GM23338 (cell line): ENCODE data around the gene CYRIA. TPM values are rescaled to one million over a fixed set of nuclear protein-coding genes. Genes with fewer than 3 reads are reported as not detected.

Experiments
- ATAC-seq: fragments of 200-7000 bp; cut with Tn5 transposase; 3 replicates; pipeline ENCODE4 v1.9.1; 2020
- DNase-seq: peaks from one replicate; pipeline ENCODE4 v3.0.0-alpha.2; 2015; ENCODE audit warnings: low spot score
- H2AFZ ChIP-seq: fragments of 200-600 bp; sonication (generic); 2 replicates; pipeline ENCODE4 v1.8.0; 2016; ENCODE audit warnings: antibody characterized with exemption, mild to moderate bottlenecking, moderate library complexity
- H3F3A ChIP-seq: fragments of 200-600 bp; sonication (generic); replicated peaks from 2 replicates; pipeline ENCODE4 v1.8.0; 2017; ENCODE audit warnings: antibody characterized with exemption, mixed run types, low read depth
- H3K27ac ChIP-seq: fragments of 200-600 bp; sonication (generic); 2 replicates; pipeline ENCODE4 v1.6.1; 2016; ENCODE audit warnings: low read depth
- H3K27me3 ChIP-seq: fragments of 200-600 bp; sonication (generic); 2 replicates; pipeline ENCODE4 v1.8.0; 2016; ENCODE audit warnings: mild to moderate bottlenecking, mixed run types, moderate library complexity; ENCODE audit not compliant: insufficient read depth
- H3K36me3 ChIP-seq: fragments of 200-600 bp; sonication (generic); 2 replicates; pipeline ENCODE4 v1.8.0; 2016; ENCODE audit warnings: mild to moderate bottlenecking; ENCODE audit not compliant: insufficient read depth
- H3K4me1 ChIP-seq: fragments of 200-600 bp; sonication (generic); 2 replicates; pipeline ENCODE4 v1.8.0; 2016; ENCODE audit warnings: mild to moderate bottlenecking, moderate library complexity; ENCODE audit not compliant: insufficient read depth
- H3K4me2 ChIP-seq: fragments of 200-600 bp; sonication (generic); 2 replicates; pipeline ENCODE4 v1.7.1; 2017; ENCODE audit warnings: mixed run types
- H3K4me3 ChIP-seq: fragments of 200-600 bp; sonication (generic); 2 replicates; pipeline ENCODE4 v1.6.1; 2016; ENCODE audit warnings: mixed run types
- H3K79me2 ChIP-seq: fragments of 200-600 bp; sonication (generic); replicated peaks from 2 replicates; pipeline ENCODE4 v1.8.0; 2017; ENCODE audit warnings: mild to moderate bottlenecking; ENCODE audit not compliant: insufficient read depth
- H3K9me2 ChIP-seq: fragments of 200-600 bp; sonication (generic); 2 replicates; pipeline ENCODE4 v1.8.0; 2017; ENCODE audit not compliant: insufficient read depth
- H4K20me1 ChIP-seq: fragments of 200-600 bp; sonication (generic); replicated peaks from 2 replicates; pipeline ENCODE4 v1.8.0; 2017; ENCODE audit warnings: mild to moderate bottlenecking; ENCODE audit not compliant: insufficient read depth
- H3K27ac Mint-ChIP-seq: 2 replicates; pipeline ENCODE4 v1.8.0; 2020; ENCODE audit warnings: inconsistent platforms, mild to moderate bottlenecking, moderate library complexity, mixed read lengths
- H3K27me3 Mint-ChIP-seq: 3 replicates; pipeline ENCODE4 v1.8.0; 2022; ENCODE audit warnings: low read depth, mild to moderate bottlenecking, moderate library complexity, mixed read lengths, inconsistent platforms; ENCODE audit not compliant: insufficient read depth, poor library complexity
- H3K36me3 Mint-ChIP-seq: 3 replicates; pipeline ENCODE4 v1.8.0; 2021; ENCODE audit warnings: low read depth, mild to moderate bottlenecking, inconsistent platforms, moderate library complexity, mixed read lengths
- H3K4me1 Mint-ChIP-seq: 3 replicates; pipeline ENCODE4 v1.8.0; 2020; ENCODE audit warnings: mild to moderate bottlenecking, inconsistent platforms, mixed read lengths
- H3K4me3 Mint-ChIP-seq: 3 replicates; pipeline ENCODE4 v1.8.0; 2021; ENCODE audit warnings: moderate library complexity, mild to moderate bottlenecking, inconsistent platforms, mixed read lengths
- H3K9me3 Mint-ChIP-seq: 3 replicates; pipeline ENCODE4 v1.8.0; 2020; ENCODE audit warnings: moderate library complexity, mild to moderate bottlenecking, inconsistent platforms, mixed read lengths
- CREB1 ChIP-seq: fragments of 250-450 bp; sonication (Bioruptor Pico); IDR thresholded peaks from 2 replicates; pipeline ENCODE4 v1.5.0; 2020; ENCODE audit warnings: low read depth, mild to moderate bottlenecking, moderate library complexity
- CTCF ChIP-seq, 2 experiments: fragments of 200-600 bp in 1 of 2; sonication (generic) in 1 of 2; conservative IDR thresholded peaks; 2 replicates each; pipeline versions ENCODE4 v1.5.1 to v1.6.1; 2016 to 2017; ENCODE audit warnings: antibody characterized with exemption in 2 of 2, low read depth in 2 of 2, mild to moderate bottlenecking in 2 of 2, moderate library complexity in 1 of 2
- EZH2 ChIP-seq: fragments of 200-600 bp; sonication (generic); IDR thresholded peaks from one replicate; pipeline ENCODE4 v1.8.0; 2017; ENCODE audit warnings: antibody characterized with exemption, mild to moderate bottlenecking, low read depth; ENCODE audit not compliant: unreplicated experiment
- EZH2phosphoT487 ChIP-seq: fragments of 200-600 bp; sonication (generic); IDR thresholded peaks from one replicate; pipeline ENCODE4 v1.8.1; 2018; ENCODE audit warnings: antibody characterized with exemption; ENCODE audit not compliant: unreplicated experiment
- JUNB ChIP-seq: IDR thresholded peaks from one replicate; pipeline ENCODE4 v1.6.1; 2016; ENCODE audit warnings: antibody characterized with exemption; ENCODE audit not compliant: unreplicated experiment
- NANOG ChIP-seq: IDR thresholded peaks from 2 replicates; pipeline ENCODE4 v1.6.1; 2016; ENCODE audit warnings: antibody characterized with exemption, borderline replicate concordance
- POLR2AphosphoS5 ChIP-seq: IDR thresholded peaks from 2 replicates; pipeline ENCODE4 v1.6.1; 2016; ENCODE audit warnings: antibody characterized with exemption, low read depth
- REST ChIP-seq: IDR thresholded peaks from one replicate; pipeline ENCODE4 v1.6.1; 2018; ENCODE audit warnings: antibody characterized with exemption; ENCODE audit not compliant: unreplicated experiment
- STAT1 ChIP-seq: IDR thresholded peaks from one replicate; pipeline ENCODE4 v1.6.1; 2016; ENCODE audit warnings: antibody characterized with exemption; ENCODE audit not compliant: unreplicated experiment
- ZNF114 ChIP-seq: fragments of 250-450 bp; sonication (Bioruptor Pico); IDR thresholded peaks from 2 replicates; pipeline ENCODE4 v1.5.0; 2020; ENCODE audit warnings: mild to moderate bottlenecking, moderate library complexity
- ZNF331 ChIP-seq: fragments of 250-450 bp; sonication (Bioruptor Pico); IDR thresholded peaks from 2 replicates; pipeline ENCODE4 v1.5.0; 2020; ENCODE audit warnings: low read depth, mild to moderate bottlenecking, moderate library complexity
- polyA plus RNA-seq: library from polyadenylated mRNA; unstranded; fragments of >200 nt; fragmentation: Nextera tagmentation; extraction: Ambion mirVana; gene quantifications from 2 replicates; pipeline ENCODE4 v1.2.1, GENCODE V29; 2016
- total RNA-seq: library from RNA; depleted of rRNA; stranded (reverse); fragments of >200 nt; shearing (Covaris generic); gene quantifications from 2 replicates; pipeline ENCODE4 v1.2.3, GENCODE V29; 2014
- TF ChIP-seq, protein P1 (sequence below): IDR thresholded peaks from 2 replicates; pipeline ENCODE4 v1.6.1; 2016; ENCODE audit warnings: antibody characterized with exemption

The CYRIA gene
- total and polyA plus RNA-seq, 2 experiments from 2014 or later = 3.0 to 5.3 TPM

DNA sequence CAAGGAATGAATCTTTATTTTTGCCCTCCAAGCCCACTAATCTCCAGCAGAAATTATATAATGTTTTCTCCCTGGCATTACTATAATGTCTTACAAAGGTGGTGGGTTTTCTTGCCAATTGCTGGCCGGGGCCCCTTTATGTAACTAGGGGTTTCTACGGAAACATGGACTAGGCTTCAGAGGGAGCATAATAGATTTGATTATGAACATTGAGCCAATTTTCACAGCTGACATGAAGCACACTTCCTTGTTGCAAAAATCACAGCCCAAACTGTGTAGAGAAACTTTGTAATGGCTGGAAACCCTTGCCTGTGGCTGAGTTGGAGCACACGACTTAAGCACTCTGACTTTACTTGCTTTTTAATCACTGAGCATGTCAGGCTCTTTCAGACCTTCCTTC lies 3.8 kb upstream of the CYRIA start:
- Histone ChIP-seq H3K27me3 (peaks cover 10% of the 10 kb centered on the region), H3F3A (no peaks in the 10 kb centered on the region), H3K4me3 (no peak overlapping the region), H3K4me2 (no peak overlapping the region), H3K4me1 (peaks cover 6% of the 10 kb centered on the region; the same call in 1 of the 2 replicates), H3K36me3 (no peaks in the 10 kb centered on the region), H3K9me2 (no peaks in the 10 kb centered on the region), H4K20me1 (no peaks in the 10 kb centered on the region), H2AFZ (no peak overlapping the region), H3K27ac (no peak overlapping the region), H3K79me2 (no peaks in the 10 kb centered on the region)
- DNase-seq (no peak), ATAC-seq (no peak)
- peaks cover 17% of the 10 kb centered on the region for H3K4me1 Mint-ChIP-seq
- H3K27ac Mint-ChIP-seq = no peak overlapping the region
- peaks cover 14% of the 10 kb centered on the region for H3K27me3 Mint-ChIP-seq
- H3K9me3 Mint-ChIP-seq = no peaks in the 10 kb centered on the region; the same call in 2 of the 3 replicates
- H3K36me3 Mint-ChIP-seq = peaks cover 4% of the 10 kb centered on the region; the same call in 1 of the 3 replicates
- H3K4me3 Mint-ChIP-seq = no peak overlapping the region
- TF ChIP-seq, protein P1, sequence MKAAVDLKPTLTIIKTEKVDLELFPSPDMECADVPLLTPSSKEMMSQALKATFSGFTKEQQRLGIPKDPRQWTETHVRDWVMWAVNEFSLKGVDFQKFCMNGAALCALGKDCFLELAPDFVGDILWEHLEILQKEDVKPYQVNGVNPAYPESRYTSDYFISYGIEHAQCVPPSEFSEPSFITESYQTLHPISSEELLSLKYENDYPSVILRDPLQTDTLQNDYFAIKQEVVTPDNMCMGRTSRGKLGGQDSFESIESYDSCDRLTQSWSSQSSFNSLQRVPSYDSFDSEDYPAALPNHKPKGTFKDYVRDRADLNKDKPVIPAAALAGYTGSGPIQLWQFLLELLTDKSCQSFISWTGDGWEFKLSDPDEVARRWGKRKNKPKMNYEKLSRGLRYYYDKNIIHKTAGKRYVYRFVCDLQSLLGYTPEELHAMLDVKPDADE = no peak
- TF ChIP-seq CTCF (conservative IDR thresholded peaks at IDR 0.05; ENCODE audit: low read depth in 2 of 2) (no peak), POLR2AphosphoS5 (no peak), ZNF114 (CRISPR knock-in tag) (no peak), EZH2 (no peak)

GRCh38 chr2:16666449-16666801 lies 791 bp upstream of the CYRIA start:
- DNase-seq = peak; percentile 58
- Histone ChIP-seq H3K79me2 (no peaks in the 10 kb centered on the region), H3K4me3 (peak overlapping the region; percentile 70), H4K20me1 (no peaks in the 10 kb centered on the region), H3K27ac (no peak overlapping the region), H3K9me2 (no peaks in the 10 kb centered on the region), H3K4me1 (peaks cover 11% of the 10 kb centered on the region; the same call in 1 of the 2 replicates), H2AFZ (peak overlapping the region; percentile 64), H3K36me3 (no peaks in the 10 kb centered on the region), H3K27me3 (peaks cover 14% of the 10 kb centered on the region), H3F3A (no peaks in the 10 kb centered on the region), H3K4me2 (peak overlapping the region; percentile 73)
- no peak overlapping the region for H3K27ac Mint-ChIP-seq
- no peaks in the 10 kb centered on the region; the same call in 2 of the 3 replicates for H3K9me3 Mint-ChIP-seq
- ATAC-seq = peak; percentile 57
- peak overlapping the region; percentile 81 for H3K4me3 Mint-ChIP-seq
- peaks cover 30% of the 10 kb centered on the region for H3K4me1 Mint-ChIP-seq
- H3K36me3 Mint-ChIP-seq = peaks cover 4% of the 10 kb centered on the region; the same call in 1 of the 3 replicates
- peaks cover 19% of the 10 kb centered on the region for H3K27me3 Mint-ChIP-seq
- TF ChIP-seq NANOG = no peak
- TF ChIP-seq ZNF114 (CRISPR knock-in tag) = no peak
- TF ChIP-seq EZH2phosphoT487 = no peak
- no peak for TF ChIP-seq CREB1 (CRISPR knock-in tag)
- no peak for TF ChIP-seq ZNF331
- TF ChIP-seq POLR2AphosphoS5 = no peak
- TF ChIP-seq, protein P1 = no peak
- no peak for TF ChIP-seq REST
- no peak for TF ChIP-seq CTCF (conservative IDR thresholded peaks at IDR 0.05; ENCODE audit: low read depth in 2 of 2)
- no peak for TF ChIP-seq JUNB
- TF ChIP-seq EZH2 = no peak
- no peak for TF ChIP-seq STAT1
